Measurements from ENCODE around the gene SPATA6L.

The SPATA6L gene

GRCh38 chr9:4573634-4574389 is 92.5 kb downstream of the SPATA6L start:
- Mint-ChIP-seq H3K9me3 (no peaks in the 10 kb centered on the region), H3K27me3 (no peaks in the 10 kb centered on the region), H3K4me3 (no peak overlapping the region), H3K4me1 (peaks cover 17% of the 10 kb centered on the region), H3K36me3 (ENCODE audit: low read depth) (no peaks in the 10 kb centered on the region), H3K27ac (no peak overlapping the region)
- no peak for DNase-seq
- peak; percentile 38 for ATAC-seq

GRCh38 chr9:4573176-4573575 is 93.1 kb downstream of the SPATA6L start:
- DNase-seq (no peak), ATAC-seq (no peak)
- Mint-ChIP-seq H3K4me1 (peaks cover 17% of the 10 kb centered on the region), H3K27ac (no peak overlapping the region), H3K4me3 (no peak overlapping the region), H3K9me3 (no peaks in the 10 kb centered on the region), H3K27me3 (no peaks in the 10 kb centered on the region), H3K36me3 (ENCODE audit: low read depth) (no peaks in the 10 kb centered on the region)

- Mint-ChIP-seq H3K4me1 (peaks cover 17% of the 10 kb centered on the region), H3K36me3 (ENCODE audit: low read depth) (no peaks in the 10 kb centered on the region), H3K27ac (peak overlapping the region; percentile 14), H3K4me3 (no peak overlapping the region), H3K27me3 (no peaks in the 10 kb centered on the region), H3K9me3 (no peaks in the 10 kb centered on the region)
- no peak for ATAC-seq
- DNase-seq: peak; percentile 10
These were observed 94.0 kb downstream of the SPATA6L start for GRCh38 chr9:4572184-4572826.

- DNase-seq: no peak
- Mint-ChIP-seq H3K4me3 (no peak overlapping the region), H3K27ac (no peak overlapping the region), H3K27me3 (no peaks in the 10 kb centered on the region), H3K4me1 (peaks cover 14% of the 10 kb centered on the region), H3K36me3 (ENCODE audit: low read depth) (no peaks in the 10 kb centered on the region), H3K9me3 (peaks cover 4% of the 10 kb centered on the region)
- ATAC-seq: no peak
These were observed 97.2 kb downstream of the SPATA6L start for GRCh38 chr9:4569101-4569500.

DNA sequence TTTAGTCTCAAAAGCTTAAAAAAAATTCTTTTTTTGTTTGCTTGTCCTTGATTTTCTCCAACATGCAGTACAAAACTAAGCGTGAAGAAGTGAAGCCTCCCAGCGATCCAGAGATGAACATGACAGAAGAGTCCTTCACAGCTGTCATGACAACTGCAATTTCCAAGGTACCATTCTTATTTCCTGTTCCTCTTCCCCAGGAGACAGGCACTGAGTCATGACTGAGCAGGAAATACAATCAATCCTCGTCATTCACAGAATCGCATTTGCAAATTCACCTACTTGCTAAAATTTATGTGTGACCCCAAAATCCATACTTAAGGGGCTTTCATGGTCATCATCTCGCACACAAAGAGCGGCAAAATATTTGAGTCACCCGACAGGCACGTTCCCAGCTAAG is 98.7 kb downstream of the SPATA6L start:
- Mint-ChIP-seq H3K4me1 (peaks cover 19% of the 10 kb centered on the region), H3K27me3 (no peaks in the 10 kb centered on the region)

GRCh38 chr9:4566806-4567205 is 99.5 kb downstream of the SPATA6L start:
- DNase-seq: no peak

More for the DNA sequence above, 98.7 kb downstream of the SPATA6L start:
- no peak overlapping the region for H3K27ac Mint-ChIP-seq
- DNase-seq (no peak), ATAC-seq (no peak)
- no peak overlapping the region for H3K4me3 Mint-ChIP-seq
- H3K36me3 Mint-ChIP-seq (ENCODE audit: low read depth): no peaks in the 10 kb centered on the region
- peaks cover 4% of the 10 kb centered on the region for H3K9me3 Mint-ChIP-seq

DNA sequence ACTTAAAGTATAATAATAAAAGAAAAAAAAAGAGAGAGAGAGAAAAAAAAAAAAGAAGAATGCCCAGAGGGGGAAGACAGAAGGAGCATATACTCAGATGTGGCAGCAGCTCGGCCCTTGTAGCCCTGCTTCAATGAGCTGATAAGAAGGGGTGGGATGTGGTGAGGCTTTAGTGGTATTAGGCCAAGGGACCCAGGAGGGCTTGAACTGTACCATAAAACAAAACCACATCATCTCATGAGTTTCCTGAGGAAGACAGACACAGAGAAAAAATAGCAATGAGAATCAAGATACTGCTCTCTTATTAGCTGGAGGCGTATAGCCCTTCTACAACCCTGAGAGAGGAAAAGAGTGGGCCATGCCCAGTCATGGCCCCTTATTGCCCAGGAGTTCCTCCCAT is 103.2 kb downstream of the SPATA6L start:
- no peak overlapping the region for H3K27ac Mint-ChIP-seq
- no peak for ATAC-seq
- H3K4me1 Mint-ChIP-seq: peaks cover 11% of the 10 kb centered on the region
- peaks cover 4% of the 10 kb centered on the region for H3K9me3 Mint-ChIP-seq
- H3K27me3 Mint-ChIP-seq: no peaks in the 10 kb centered on the region
- no peak overlapping the region for H3K4me3 Mint-ChIP-seq
- H3K36me3 Mint-ChIP-seq (ENCODE audit: low read depth): no peaks in the 10 kb centered on the region
- DNase-seq: no peak

More at GRCh38 chr9:4566806-4567205, 99.5 kb downstream of the SPATA6L start:
- Mint-ChIP-seq H3K4me1 (peaks cover 11% of the 10 kb centered on the region), H3K27me3 (no peaks in the 10 kb centered on the region), H3K9me3 (peaks cover 4% of the 10 kb centered on the region), H3K36me3 (ENCODE audit: low read depth) (no peaks in the 10 kb centered on the region), H3K4me3 (no peak overlapping the region), H3K27ac (no peak overlapping the region)
- no peak for ATAC-seq

GRCh38 chr9:4559261-4560182 is 106.8 kb downstream of the SPATA6L start:
- DNase-seq: no peak
- H3K27ac Mint-ChIP-seq: no peak overlapping the region
- no peak for ATAC-seq
- H3K27me3 Mint-ChIP-seq: no peaks in the 10 kb centered on the region
- no peak overlapping the region for H3K4me3 Mint-ChIP-seq
- H3K9me3 Mint-ChIP-seq: no peaks in the 10 kb centered on the region
- peaks cover 14% of the 10 kb centered on the region for H3K4me1 Mint-ChIP-seq
- H3K36me3 Mint-ChIP-seq (ENCODE audit: low read depth): no peaks in the 10 kb centered on the region

DNA sequence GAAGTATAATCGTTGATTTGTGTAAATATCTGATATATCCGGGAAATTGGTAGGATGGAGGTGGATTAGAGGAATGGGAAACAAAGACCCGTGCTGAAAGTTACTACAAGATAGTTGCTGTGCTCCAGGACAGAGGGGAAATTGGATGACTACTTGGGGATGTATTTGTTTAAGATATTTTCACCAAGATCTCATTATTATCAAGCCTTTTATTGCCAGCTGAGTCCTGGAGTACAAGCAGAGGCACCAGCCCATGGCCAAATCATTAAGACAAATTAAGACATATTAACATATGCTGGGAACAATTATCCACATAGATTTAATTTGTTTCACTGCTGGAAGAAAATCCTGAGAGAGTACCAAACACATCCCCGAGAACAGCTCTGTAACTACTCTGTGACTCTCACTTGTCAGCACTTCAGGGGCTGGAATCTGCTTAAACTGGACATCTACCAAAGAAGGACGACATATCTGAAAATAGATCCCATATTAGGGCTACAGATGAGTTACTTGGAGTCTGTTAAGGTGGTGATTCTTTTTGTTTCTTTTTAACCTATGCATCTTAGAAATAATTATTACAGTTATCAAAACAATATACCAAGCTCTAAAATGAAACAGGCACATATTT is 107.8 kb downstream of the SPATA6L start:
- no peak overlapping the region for H3K27ac Mint-ChIP-seq
- no peaks in the 10 kb centered on the region for H3K9me3 Mint-ChIP-seq
- no peak for ATAC-seq
- H3K4me1 Mint-ChIP-seq: peaks cover 11% of the 10 kb centered on the region
- DNase-seq: no peak
- no peaks in the 10 kb centered on the region for H3K36me3 Mint-ChIP-seq (ENCODE audit: low read depth)
- no peak overlapping the region for H3K4me3 Mint-ChIP-seq
- H3K27me3 Mint-ChIP-seq: no peaks in the 10 kb centered on the region

DNA sequence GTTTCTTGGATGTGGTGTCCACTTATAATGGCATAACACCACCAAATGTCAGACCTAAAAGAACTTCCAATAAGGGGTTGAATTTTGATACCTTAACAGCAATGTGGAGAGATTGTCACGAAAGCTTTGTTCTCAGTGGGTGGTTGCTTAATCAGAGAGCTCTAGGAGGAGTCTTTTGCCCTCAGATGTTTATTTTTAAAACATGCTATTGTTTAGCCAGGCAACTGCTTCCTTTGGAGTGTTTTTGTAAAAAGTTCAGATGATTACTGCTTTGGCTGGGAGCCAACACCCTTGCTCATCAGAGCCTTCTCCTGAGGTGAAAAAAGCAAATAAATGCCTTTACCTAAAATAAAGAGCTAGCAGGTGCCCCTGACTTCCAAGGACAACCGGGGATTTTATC is 111.0 kb downstream of the SPATA6L start:
- DNase-seq (no peak), ATAC-seq (no peak)
- H3K36me3 Mint-ChIP-seq (ENCODE audit: low read depth): no peaks in the 10 kb centered on the region
- H3K27ac Mint-ChIP-seq: no peak overlapping the region
- no peaks in the 10 kb centered on the region for H3K9me3 Mint-ChIP-seq
- peaks cover 14% of the 10 kb centered on the region for H3K4me1 Mint-ChIP-seq
- H3K27me3 Mint-ChIP-seq: no peaks in the 10 kb centered on the region
- H3K4me3 Mint-ChIP-seq: no peak overlapping the region

- Mint-ChIP-seq H3K27me3 (no peaks in the 10 kb centered on the region), H3K4me3 (no peak overlapping the region), H3K4me1 (peaks cover 19% of the 10 kb centered on the region), H3K9me3 (no peaks in the 10 kb centered on the region), H3K27ac (no peak overlapping the region), H3K36me3 (ENCODE audit: low read depth) (no peaks in the 10 kb centered on the region)
- DNase-seq (no peak), ATAC-seq (no peak)
These were observed 112.3 kb downstream of the SPATA6L start for GRCh38 chr9:4553951-4554381.

- H3K4me3 Mint-ChIP-seq: no peak overlapping the region
- no peak overlapping the region for H3K27ac Mint-ChIP-seq
- no peaks in the 10 kb centered on the region for H3K9me3 Mint-ChIP-seq
- no peaks in the 10 kb centered on the region for H3K36me3 Mint-ChIP-seq (ENCODE audit: low read depth)
- DNase-seq: no peak
- no peak for ATAC-seq
- H3K4me1 Mint-ChIP-seq: peaks cover 35% of the 10 kb centered on the region
- H3K27me3 Mint-ChIP-seq: no peaks in the 10 kb centered on the region
These were observed 115.3 kb downstream of the SPATA6L start for GRCh38 chr9:4550777-4551484.

DNA sequence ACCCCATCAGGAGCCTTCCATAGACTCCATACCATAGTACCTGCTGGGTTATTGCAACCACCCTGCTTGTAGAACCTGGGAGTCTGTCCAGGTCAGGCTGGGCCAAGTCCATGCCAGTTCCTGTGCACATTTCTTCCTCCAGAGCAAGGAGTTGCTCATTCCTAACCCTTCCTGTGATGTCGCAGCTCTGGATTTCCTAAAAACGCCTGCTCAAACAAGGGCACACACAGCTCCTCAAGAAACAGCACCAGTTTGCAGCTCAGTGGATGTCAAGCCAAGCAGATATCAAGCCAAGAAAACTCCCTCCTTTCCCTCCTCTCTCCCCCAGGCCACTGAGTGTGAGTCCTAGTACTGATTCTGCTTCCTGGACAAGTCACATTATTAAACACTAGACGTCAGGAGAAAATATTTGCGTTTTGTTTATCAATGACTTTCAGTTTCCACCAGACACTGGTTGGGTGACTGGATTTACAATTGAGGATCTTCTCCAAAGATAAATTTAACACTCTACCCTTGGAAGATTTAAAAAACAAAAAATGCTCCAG is 116.5 kb downstream of the SPATA6L start:
- Mint-ChIP-seq H3K9me3 (no peaks in the 10 kb centered on the region), H3K27ac (no peak overlapping the region), H3K36me3 (ENCODE audit: low read depth) (no peaks in the 10 kb centered on the region), H3K27me3 (no peaks in the 10 kb centered on the region), H3K4me3 (no peak overlapping the region), H3K4me1 (peaks cover 32% of the 10 kb centered on the region)
- no peak for DNase-seq
- ATAC-seq: no peak
